H1 (cell line): ENCODE data around the gene KCND1. TPM values are rescaled to one million over a fixed set of nuclear protein-coding genes. Genes with fewer than 3 reads are reported as not detected.

Experiments
- CHD7 ChIP-seq: fragments of 300-600 bp; sonication (generic); IDR thresholded peaks from 2 replicates; pipeline ENCODE4 v1.7.1; 2012; ENCODE audit warnings: low read length, moderate library complexity, mild to moderate bottlenecking, inconsistent platforms; ENCODE audit not compliant: insufficient replicate concordance
- GTF2F1 ChIP-seq: IDR thresholded peaks from 2 replicates; pipeline ENCODE4 v1.6.1; 2012; ENCODE audit warnings: low read depth, low read length, improper control_type of control experiment, borderline replicate concordance
- KDM5A ChIP-seq: fragments of 200-600 bp; IDR thresholded peaks from 2 replicates; pipeline ENCODE4 v1.7.1; 2012; ENCODE audit warnings: mild to moderate bottlenecking, low read length, inconsistent platforms, mixed read lengths
- POLR2A ChIP-seq, 2 experiments: IDR thresholded peaks; 1 replicate in 1 of 2; 2 replicates in 1 of 2; pipeline ENCODE4 v1.6.1; 2011; ENCODE audit warnings: low read depth in 2 of 2, low read length in 2 of 2, mild to moderate bottlenecking in 2 of 2; ENCODE audit errors: control extremely low read depth in 1 of 2
- POLR2AphosphoS5 ChIP-seq: IDR thresholded peaks from 2 replicates; pipeline ENCODE4 v1.6.1; 2011; ENCODE audit warnings: low read depth, low read length
- SIX5 ChIP-seq: IDR thresholded peaks from 2 replicates; pipeline ENCODE4 v1.6.1; 2011; ENCODE audit warnings: mild to moderate bottlenecking, low read depth, low read length
- SP4 ChIP-seq: IDR thresholded peaks from 2 replicates; pipeline ENCODE4 v1.6.1; 2012; ENCODE audit warnings: low read length, inconsistent platforms
- TAF7 ChIP-seq: optimal IDR thresholded peaks from 2 replicates; pipeline ENCODE3; 2011; ENCODE audit warnings: low read depth, mild to moderate bottlenecking, inconsistent platforms, low read length, moderate library complexity, borderline replicate concordance
- USF2 ChIP-seq: IDR thresholded peaks from 2 replicates; pipeline ENCODE4 v1.6.1; 2011; ENCODE audit warnings: low read length, improper control_type of control experiment
- polyA plus RNA-seq, 7 experiments: library from polyadenylated mRNA; depleted of rRNA in 3 of 7; stranded (reverse) in 5 of 7; unstranded in 2 of 7; fragments of >200 nt in 5 of 7; fragments of 200-250 nt in 2 of 7; gene quantifications; 1 replicate in 5 of 7; 2 replicates in 1 of 7; 4 replicates in 1 of 7; pipeline versions ENCODE4 v1.2.1 to v1.2.3, GENCODE V29; 2011 to 2013; ENCODE audit warnings: missing spikeins in 2 of 7, mixed read lengths in 2 of 7
- total RNA-seq: library from RNA; stranded (reverse); fragmentation: NEBNext Ultra II Directional; extraction: Animal tissue kit (Norgen Biotek cat#: 25700); gene quantifications from 2 replicates; pipeline ENCODE4 v1.2.1, GENCODE V29; 2021

Gene KCND1
- total and polyA plus RNA-seq, 2 of the 8 experiments (the other 6 are each of a cell fraction or from before 2014, with no cell fraction given), result 3.1 to 6.8 TPM

GRCh38 chrX:48948589-48948988 is 23.1 kb downstream of the KCND1 start (continued):
- TF ChIP-seq CHD7, result no peak
- no peak for TF ChIP-seq SIX5
- TF ChIP-seq SP4, result no peak
- TF ChIP-seq USF2, result no peak
- no peak for TF ChIP-seq KDM5A
- TF ChIP-seq GTF2F1, result no peak
- TF ChIP-seq TAF7, result no peak
- TF ChIP-seq POLR2A (IDR thresholded peaks at IDR 0.05; ENCODE audit: control extremely low read depth in 1 of 2, low read depth in 2 of 2, low read length in 2 of 2), result no peak
- no peak for TF ChIP-seq POLR2AphosphoS5
